Measurements from ENCODE around the gene MAN1C1. TPM values are rescaled to one million over a fixed set of nuclear protein-coding genes. Genes with fewer than 3 reads are reported as not detected.

The MAN1C1 gene
- total RNA-seq, 1 donor from 2014 or later, result 22.6 TPM

GRCh38 chr1:25712299-25712970, 95.8 kb downstream of the MAN1C1 start:
- H3K4me3 Mint-ChIP-seq, result no peak overlapping the region
- H3K9me3 Mint-ChIP-seq, result no peaks in the 10 kb centered on the region
- DNase-seq (ENCODE audit: low read depth, low spot score), result no peak
- no peaks in the 10 kb centered on the region for H3K36me3 Mint-ChIP-seq (ENCODE audit: low read depth)
- no peak overlapping the region for H3K27ac Mint-ChIP-seq (ENCODE audit: unreplicated experiment)
- H3K4me1 Mint-ChIP-seq, result peaks cover 50% of the 10 kb centered on the region
- no peak for TF ChIP-seq CTCF (conservative IDR thresholded peaks at IDR 0.05)
- no peaks in the 10 kb centered on the region for H3K27me3 Mint-ChIP-seq (ENCODE audit: low read depth)

DNA sequence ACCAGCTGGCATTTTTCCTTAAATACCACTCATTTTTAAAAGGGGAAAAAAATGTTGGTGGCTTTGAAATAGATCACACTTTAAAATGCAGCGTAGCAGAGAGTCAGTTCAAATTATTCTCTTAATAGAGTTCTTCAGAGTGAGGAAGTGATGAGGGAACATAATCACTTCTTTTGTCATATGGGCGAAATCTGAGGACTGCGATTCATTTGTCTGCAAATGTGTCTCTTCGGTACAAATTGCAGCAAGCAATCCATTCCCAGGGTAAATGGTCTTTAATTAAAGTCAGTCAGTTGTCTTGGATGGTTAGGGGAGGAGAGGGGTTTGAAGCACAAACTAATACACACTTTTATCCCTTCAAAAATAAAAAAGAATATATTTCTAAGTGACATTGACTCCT, 97.4 kb downstream of the MAN1C1 start:
- no peak overlapping the region for H3K4me3 Mint-ChIP-seq
- TF ChIP-seq CTCF (conservative IDR thresholded peaks at IDR 0.05), result no peak
- H3K27me3 Mint-ChIP-seq (ENCODE audit: low read depth), result no peaks in the 10 kb centered on the region
- no peaks in the 10 kb centered on the region for H3K36me3 Mint-ChIP-seq (ENCODE audit: low read depth)
- H3K27ac Mint-ChIP-seq (ENCODE audit: unreplicated experiment), result peak overlapping the region; percentile 50
- H3K9me3 Mint-ChIP-seq, result peaks cover 4% of the 10 kb centered on the region
- peaks cover 40% of the 10 kb centered on the region for H3K4me1 Mint-ChIP-seq
- no peak for DNase-seq (ENCODE audit: low read depth, low spot score)

DNA sequence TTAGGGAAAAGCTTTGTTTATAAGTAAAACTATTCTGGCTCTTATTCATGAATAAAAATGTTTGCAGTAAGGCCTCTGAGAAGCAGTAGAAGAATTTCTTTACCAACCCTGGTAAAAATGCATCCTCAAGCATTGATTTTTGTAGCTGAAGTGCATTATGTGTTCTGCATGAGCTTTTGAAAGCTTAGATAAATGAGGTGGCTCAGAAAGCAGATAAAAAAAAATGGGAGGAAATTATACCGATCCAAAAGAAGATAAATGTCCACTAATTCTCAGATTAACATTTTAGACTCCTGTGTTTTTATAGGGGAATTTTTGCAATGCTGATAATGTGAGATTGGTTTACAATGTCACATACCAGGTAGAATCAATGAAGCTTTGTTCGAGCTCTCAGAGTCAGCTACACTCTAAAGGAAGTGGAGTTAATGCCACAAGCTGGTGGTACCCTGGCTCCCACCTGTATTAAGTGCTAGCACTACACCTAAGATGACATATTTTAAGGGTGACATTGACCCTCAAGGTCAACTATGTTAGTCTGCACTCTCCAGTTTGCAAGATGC, 97.9 kb downstream of the MAN1C1 start:
- Mint-ChIP-seq H3K36me3 (ENCODE audit: low read depth) (no peaks in the 10 kb centered on the region), H3K27me3 (ENCODE audit: low read depth) (no peaks in the 10 kb centered on the region), H3K4me3 (no peak overlapping the region), H3K27ac (ENCODE audit: unreplicated experiment) (peak overlapping the region; percentile 27), H3K9me3 (peaks cover 4% of the 10 kb centered on the region), H3K4me1 (peaks cover 40% of the 10 kb centered on the region)
- TF ChIP-seq CTCF (conservative IDR thresholded peaks at IDR 0.05), result no peak
- DNase-seq (ENCODE audit: low read depth, low spot score), result no peak

- Mint-ChIP-seq H3K27me3 (ENCODE audit: low read depth) (no peaks in the 10 kb centered on the region), H3K4me3 (no peak overlapping the region), H3K27ac (ENCODE audit: unreplicated experiment) (no peak overlapping the region), H3K9me3 (peaks cover 4% of the 10 kb centered on the region), H3K36me3 (ENCODE audit: low read depth) (no peaks in the 10 kb centered on the region), H3K4me1 (peaks cover 31% of the 10 kb centered on the region)
- TF ChIP-seq CTCF (conservative IDR thresholded peaks at IDR 0.05), result no peak
- DNase-seq (ENCODE audit: low read depth, low spot score), result no peak
Measured at GRCh38 chr1:25715888-25716287, 99.3 kb downstream of the MAN1C1 start.

DNA sequence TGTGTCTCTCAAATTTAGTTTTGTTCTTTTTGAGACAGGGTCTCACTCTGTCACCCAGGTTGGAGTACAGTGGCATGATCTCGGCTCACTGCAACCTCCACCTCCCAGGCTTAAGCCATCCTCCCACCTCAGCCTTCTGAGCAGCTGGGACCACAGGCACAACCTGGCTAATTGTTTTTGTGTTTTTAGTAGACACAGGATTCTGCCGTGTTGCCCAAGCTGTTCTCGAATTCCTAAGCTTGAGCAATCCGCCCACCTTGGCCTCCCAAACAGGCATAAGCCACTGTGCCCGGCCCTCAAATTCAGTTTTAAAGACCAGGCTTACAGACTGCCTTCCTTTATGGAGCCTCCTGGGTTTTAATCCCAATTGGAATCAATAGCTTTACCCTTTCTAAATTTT, 99.7 kb downstream of the MAN1C1 start:
- H3K36me3 Mint-ChIP-seq (ENCODE audit: low read depth), result no peaks in the 10 kb centered on the region
- H3K27me3 Mint-ChIP-seq (ENCODE audit: low read depth), result no peaks in the 10 kb centered on the region
- no peak for TF ChIP-seq CTCF (conservative IDR thresholded peaks at IDR 0.05)
- H3K4me3 Mint-ChIP-seq, result no peak overlapping the region
- H3K4me1 Mint-ChIP-seq, result peaks cover 28% of the 10 kb centered on the region
- no peak overlapping the region for H3K27ac Mint-ChIP-seq (ENCODE audit: unreplicated experiment)
- DNase-seq (ENCODE audit: low read depth, low spot score), result no peak
- peaks cover 4% of the 10 kb centered on the region for H3K9me3 Mint-ChIP-seq

All from neural crest cell (in vitro differentiated cells).